Endothelial cell (in vitro differentiated cells): ENCODE data around the gene HAPLN3. TPM values are rescaled to one million over a fixed set of nuclear protein-coding genes. Genes with fewer than 3 reads are reported as not detected.

Source experiments
- DNase-seq: peaks from one replicate; pipeline ENCODE4 v3.0.0; 2021; ENCODE audit warnings: low spot score
- H3K27ac Mint-ChIP-seq: one replicate; pipeline ENCODE4 v1.8.0; 2021; ENCODE audit warnings: mixed read lengths, inconsistent platforms; ENCODE audit not compliant: unreplicated experiment
- H3K27me3 Mint-ChIP-seq: one replicate; pipeline ENCODE4 v1.8.0; 2021; ENCODE audit warnings: mild to moderate bottlenecking, moderate library complexity, mixed read lengths, inconsistent platforms; ENCODE audit not compliant: unreplicated experiment
- H3K36me3 Mint-ChIP-seq: one replicate; pipeline ENCODE4 v1.8.0; 2021; ENCODE audit warnings: mild to moderate bottlenecking, low read depth, mixed read lengths, inconsistent platforms; ENCODE audit not compliant: unreplicated experiment
- H3K4me1 Mint-ChIP-seq: one replicate; pipeline ENCODE4 v1.8.0; 2021; ENCODE audit warnings: mild to moderate bottlenecking, mixed read lengths, inconsistent platforms; ENCODE audit not compliant: unreplicated experiment
- H3K4me3 Mint-ChIP-seq: one replicate; pipeline ENCODE4 v1.8.0; 2021; ENCODE audit warnings: mild to moderate bottlenecking, mixed read lengths, inconsistent platforms; ENCODE audit not compliant: unreplicated experiment
- H3K9me3 Mint-ChIP-seq: one replicate; pipeline ENCODE4 v1.8.0; 2021; ENCODE audit warnings: mixed read lengths, inconsistent platforms; ENCODE audit not compliant: unreplicated experiment
- total RNA-seq: library from RNA; stranded (reverse); fragmentation: NEBNext Ultra II Directional; extraction: Animal tissue kit (Norgen Biotek cat#: 25700); gene quantifications from one replicate; pipeline ENCODE4 v1.2.1, GENCODE V29; 2021; ENCODE audit not compliant: unreplicated experiment
- TF ChIP-seq, protein P1 (sequence below): fragments of 200-600 bp; sonication (generic); IDR thresholded peaks from one replicate; pipeline ENCODE4 v1.5.0; 2021; ENCODE audit warnings: antibody characterized with exemption; ENCODE audit not compliant: unreplicated experiment

Gene HAPLN3
- total RNA-seq, 1 donor from 2014 or later: 137 TPM

DNA sequence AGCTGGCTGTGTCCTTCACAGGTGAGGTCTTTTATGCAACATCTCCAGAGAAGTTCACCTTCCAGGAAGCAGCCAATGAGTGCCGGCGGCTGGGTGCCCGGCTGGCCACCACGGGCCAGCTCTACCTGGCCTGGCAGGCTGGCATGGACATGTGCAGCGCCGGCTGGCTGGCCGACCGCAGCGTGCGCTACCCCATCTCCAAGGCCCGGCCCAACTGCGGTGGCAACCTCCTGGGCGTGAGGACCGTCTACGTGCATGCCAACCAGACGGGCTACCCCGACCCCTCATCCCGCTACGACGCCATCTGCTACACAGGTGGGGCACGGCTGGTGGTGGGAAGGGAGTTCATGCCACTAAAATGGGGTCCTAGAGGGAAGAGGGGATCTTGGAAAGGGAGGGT, 52.0 kb downstream of the HAPLN3 start:
- Mint-ChIP-seq H3K27me3 (no peaks in the 10 kb centered on the region), H3K27ac (no peak overlapping the region), H3K9me3 (no peaks in the 10 kb centered on the region), H3K4me1 (no peaks in the 10 kb centered on the region), H3K4me3 (no peak overlapping the region), H3K36me3 (no peaks in the 10 kb centered on the region)
- TF ChIP-seq, protein P1, sequence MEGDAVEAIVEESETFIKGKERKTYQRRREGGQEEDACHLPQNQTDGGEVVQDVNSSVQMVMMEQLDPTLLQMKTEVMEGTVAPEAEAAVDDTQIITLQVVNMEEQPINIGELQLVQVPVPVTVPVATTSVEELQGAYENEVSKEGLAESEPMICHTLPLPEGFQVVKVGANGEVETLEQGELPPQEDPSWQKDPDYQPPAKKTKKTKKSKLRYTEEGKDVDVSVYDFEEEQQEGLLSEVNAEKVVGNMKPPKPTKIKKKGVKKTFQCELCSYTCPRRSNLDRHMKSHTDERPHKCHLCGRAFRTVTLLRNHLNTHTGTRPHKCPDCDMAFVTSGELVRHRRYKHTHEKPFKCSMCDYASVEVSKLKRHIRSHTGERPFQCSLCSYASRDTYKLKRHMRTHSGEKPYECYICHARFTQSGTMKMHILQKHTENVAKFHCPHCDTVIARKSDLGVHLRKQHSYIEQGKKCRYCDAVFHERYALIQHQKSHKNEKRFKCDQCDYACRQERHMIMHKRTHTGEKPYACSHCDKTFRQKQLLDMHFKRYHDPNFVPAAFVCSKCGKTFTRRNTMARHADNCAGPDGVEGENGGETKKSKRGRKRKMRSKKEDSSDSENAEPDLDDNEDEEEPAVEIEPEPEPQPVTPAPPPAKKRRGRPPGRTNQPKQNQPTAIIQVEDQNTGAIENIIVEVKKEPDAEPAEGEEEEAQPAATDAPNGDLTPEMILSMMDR: no peak
- DNase-seq: no peak

DNA sequence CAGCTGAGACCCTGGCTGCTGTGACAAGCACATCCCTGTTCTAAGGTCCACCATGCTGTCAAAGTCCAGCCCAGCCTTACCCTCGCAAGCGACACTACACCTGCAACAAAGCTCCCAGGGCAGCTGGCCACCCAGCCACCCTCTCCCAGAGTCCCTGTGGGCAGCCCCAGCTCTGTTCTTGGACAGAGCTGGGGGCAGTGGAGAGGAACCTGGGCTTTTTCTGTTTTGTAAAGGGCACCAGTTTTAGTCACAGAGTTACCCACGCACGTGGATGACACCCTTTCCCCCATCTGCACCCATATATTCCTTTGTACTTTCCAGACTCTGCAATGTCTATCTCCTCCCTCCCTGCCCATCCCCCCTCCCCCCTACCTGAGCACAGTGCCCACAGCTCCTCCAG, 53.2 kb downstream of the HAPLN3 start:
- Mint-ChIP-seq H3K27me3 (peaks cover 4% of the 10 kb centered on the region), H3K36me3 (no peaks in the 10 kb centered on the region), H3K4me1 (no peaks in the 10 kb centered on the region), H3K9me3 (no peaks in the 10 kb centered on the region), H3K27ac (no peak overlapping the region), H3K4me3 (no peak overlapping the region)
- DNase-seq: no peak
- TF ChIP-seq, protein P1: no peak

DNA sequence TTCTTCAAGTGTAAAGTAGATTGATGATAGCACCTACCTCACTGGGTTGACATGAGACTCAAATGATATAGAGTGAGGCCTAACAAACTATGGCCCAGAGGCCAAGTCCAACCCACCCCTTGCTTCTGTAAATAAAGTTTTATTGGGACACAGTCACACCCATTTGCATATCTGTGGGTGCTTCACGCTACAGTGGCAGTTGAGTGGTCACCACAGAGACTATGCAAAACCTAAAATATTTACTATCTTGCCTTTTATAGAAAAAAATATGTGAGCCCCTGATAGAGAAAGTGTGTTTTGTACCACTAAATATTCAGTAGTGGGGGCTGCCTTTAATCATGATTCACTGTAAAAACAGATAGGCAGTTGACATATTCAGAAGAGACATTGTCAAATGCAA, 54.1 kb downstream of the HAPLN3 start:
- no peak overlapping the region for H3K4me3 Mint-ChIP-seq
- H3K4me1 Mint-ChIP-seq: no peaks in the 10 kb centered on the region
- TF ChIP-seq, protein P1: no peak
- DNase-seq: no peak
- no peaks in the 10 kb centered on the region for H3K9me3 Mint-ChIP-seq
- H3K27me3 Mint-ChIP-seq: peaks cover 4% of the 10 kb centered on the region
- no peak overlapping the region for H3K27ac Mint-ChIP-seq
- H3K36me3 Mint-ChIP-seq: no peaks in the 10 kb centered on the region

DNA sequence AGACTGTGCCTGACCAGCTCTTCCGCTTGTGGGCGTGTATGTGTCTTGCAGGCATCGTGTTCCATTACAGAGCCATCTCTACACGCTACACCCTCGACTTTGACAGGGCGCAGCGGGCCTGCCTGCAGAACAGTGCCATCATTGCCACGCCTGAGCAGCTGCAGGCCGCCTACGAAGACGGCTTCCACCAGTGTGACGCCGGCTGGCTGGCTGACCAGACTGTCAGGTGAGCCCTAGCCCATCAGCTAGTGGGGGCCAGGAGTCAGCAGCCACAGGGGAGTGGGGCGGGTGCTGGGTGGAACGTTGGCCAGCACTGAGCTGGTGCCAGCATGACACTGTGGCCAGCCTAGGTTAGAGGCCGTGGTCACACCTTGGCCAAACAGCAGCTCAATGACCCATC, 55.4 kb downstream of the HAPLN3 start:
- no peak overlapping the region for H3K27ac Mint-ChIP-seq
- no peak for DNase-seq
- TF ChIP-seq, protein P1: no peak
- H3K4me1 Mint-ChIP-seq: no peaks in the 10 kb centered on the region
- H3K9me3 Mint-ChIP-seq: no peaks in the 10 kb centered on the region
- H3K27me3 Mint-ChIP-seq: peaks cover 4% of the 10 kb centered on the region
- no peaks in the 10 kb centered on the region for H3K36me3 Mint-ChIP-seq
- no peak overlapping the region for H3K4me3 Mint-ChIP-seq

DNA sequence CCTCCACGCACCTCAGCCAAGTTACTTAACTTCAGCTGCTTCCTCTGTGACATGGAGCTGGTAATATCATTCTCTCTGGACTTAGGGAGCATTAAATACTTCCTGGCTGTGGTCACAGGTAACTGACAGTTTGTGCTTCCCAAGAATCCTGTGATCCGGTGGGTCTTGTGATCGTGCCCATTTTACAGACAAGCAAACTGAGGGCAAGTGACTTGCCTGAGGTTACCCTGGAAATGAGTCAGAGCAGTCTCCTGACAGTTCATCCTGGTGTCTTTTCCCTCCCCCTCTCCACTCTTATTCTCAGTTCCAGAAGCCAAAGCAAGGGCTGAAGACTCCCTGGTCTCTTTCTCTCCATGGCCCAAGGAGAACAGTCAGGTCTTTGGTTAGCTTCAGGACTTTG, 56.2 kb downstream of the HAPLN3 start:
- DNase-seq: no peak
- no peaks in the 10 kb centered on the region for H3K4me1 Mint-ChIP-seq
- no peaks in the 10 kb centered on the region for H3K36me3 Mint-ChIP-seq
- TF ChIP-seq, protein P1: no peak
- H3K4me3 Mint-ChIP-seq: no peak overlapping the region
- H3K9me3 Mint-ChIP-seq: no peaks in the 10 kb centered on the region
- H3K27me3 Mint-ChIP-seq: peaks cover 4% of the 10 kb centered on the region
- no peak overlapping the region for H3K27ac Mint-ChIP-seq
